Measurements from ENCODE around the gene TUBGCP6.

TUBGCP6 gene

DNA sequence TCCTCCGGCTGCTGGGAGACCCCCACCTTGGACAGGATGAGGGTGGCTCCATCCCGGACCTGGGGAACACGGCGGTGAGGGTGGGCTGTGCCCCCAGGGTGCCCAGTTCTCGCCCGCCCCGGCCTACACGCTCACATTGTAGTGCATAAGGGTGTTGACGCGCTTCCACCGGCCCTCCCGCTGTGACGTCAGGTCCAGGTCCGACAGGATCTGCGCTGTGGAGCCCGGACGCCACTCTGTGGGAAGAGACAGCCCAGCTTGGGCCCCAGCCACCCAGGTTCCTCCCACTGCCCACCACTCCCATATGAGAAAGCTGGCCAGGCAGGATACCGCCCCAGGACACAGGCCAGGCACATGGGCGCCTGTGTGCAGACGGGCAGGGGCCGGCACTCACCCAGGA, 33.6 kb upstream of the TUBGCP6 start:
- Histone ChIP-seq H2AFZ (ENCODE audit: low read depth, low read length) (no peak overlapping the region), H3K4me2 (ENCODE audit: insufficient read depth, low read length) (no peak overlapping the region), H3K27ac (ENCODE audit: low read length) (no peak overlapping the region), H3K9ac (ENCODE audit: low read depth, low read length) (no peak overlapping the region), H3K9me3 (ENCODE audit: insufficient read depth, low read length, severe bottlenecking) (no peaks in the 10 kb centered on the region), H3K79me2 (ENCODE audit: insufficient read depth, low read length) (no peaks in the 10 kb centered on the region), H4K20me1 (ENCODE audit: insufficient read depth, low read length) (no peaks in the 10 kb centered on the region), H3K27me3 (ENCODE audit: insufficient read depth, low read length, poor library complexity) (no peaks in the 10 kb centered on the region), H3K4me1 (ENCODE audit: insufficient read depth, low read length) (no peaks in the 10 kb centered on the region), H3K36me3 (ENCODE audit: insufficient read depth, low read length) (no peaks in the 10 kb centered on the region), H3K4me3 (ENCODE audit: low read depth in 1 of 2, low read length in 2 of 2) (no peak overlapping the region)
- ATAC-seq (ENCODE audit: insufficient read depth, low read depth) (no peak), DNase-seq (no peak)
- TF ChIP-seq, protein P1, sequence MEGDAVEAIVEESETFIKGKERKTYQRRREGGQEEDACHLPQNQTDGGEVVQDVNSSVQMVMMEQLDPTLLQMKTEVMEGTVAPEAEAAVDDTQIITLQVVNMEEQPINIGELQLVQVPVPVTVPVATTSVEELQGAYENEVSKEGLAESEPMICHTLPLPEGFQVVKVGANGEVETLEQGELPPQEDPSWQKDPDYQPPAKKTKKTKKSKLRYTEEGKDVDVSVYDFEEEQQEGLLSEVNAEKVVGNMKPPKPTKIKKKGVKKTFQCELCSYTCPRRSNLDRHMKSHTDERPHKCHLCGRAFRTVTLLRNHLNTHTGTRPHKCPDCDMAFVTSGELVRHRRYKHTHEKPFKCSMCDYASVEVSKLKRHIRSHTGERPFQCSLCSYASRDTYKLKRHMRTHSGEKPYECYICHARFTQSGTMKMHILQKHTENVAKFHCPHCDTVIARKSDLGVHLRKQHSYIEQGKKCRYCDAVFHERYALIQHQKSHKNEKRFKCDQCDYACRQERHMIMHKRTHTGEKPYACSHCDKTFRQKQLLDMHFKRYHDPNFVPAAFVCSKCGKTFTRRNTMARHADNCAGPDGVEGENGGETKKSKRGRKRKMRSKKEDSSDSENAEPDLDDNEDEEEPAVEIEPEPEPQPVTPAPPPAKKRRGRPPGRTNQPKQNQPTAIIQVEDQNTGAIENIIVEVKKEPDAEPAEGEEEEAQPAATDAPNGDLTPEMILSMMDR (IDR thresholded peaks at IDR 0.05; ENCODE audit: borderline replicate concordance, extremely low read depth, low read length, poor library complexity, severe bottlenecking): no peak
- TF ChIP-seq EZH2 (IDR thresholded peaks at IDR 0.05; ENCODE audit: borderline replicate concordance, low read depth, low read length, severe bottlenecking): no peak

DNA sequence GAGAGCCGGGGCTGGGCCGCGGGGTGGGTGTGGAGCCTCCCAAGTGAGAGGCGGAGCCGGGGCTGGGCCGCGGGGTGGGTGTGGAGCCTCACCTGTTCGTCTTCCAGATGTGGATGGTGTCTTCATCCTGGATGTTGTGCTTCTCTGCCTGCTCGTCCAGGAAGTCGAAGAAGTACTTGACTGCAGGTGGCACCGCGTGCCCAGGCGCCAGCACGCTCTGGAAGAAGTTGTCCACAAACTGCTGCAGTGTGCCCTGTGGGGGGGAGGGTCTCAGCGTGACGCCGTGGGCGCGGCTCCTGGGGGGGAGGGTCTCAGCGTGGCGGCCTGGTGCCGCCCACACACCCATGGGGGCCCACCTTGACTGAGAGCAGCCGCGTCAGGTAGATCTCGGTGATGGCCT, 32.9 kb upstream of the TUBGCP6 start:
- H4K20me1 ChIP-seq (ENCODE audit: insufficient read depth, low read length): peaks cover 2% of the 10 kb centered on the region; the same call in 1 of the 2 replicates
- no peaks in the 10 kb centered on the region for H3K4me1 ChIP-seq (ENCODE audit: insufficient read depth, low read length)
- H3K9me3 ChIP-seq (ENCODE audit: insufficient read depth, low read length, severe bottlenecking): no peaks in the 10 kb centered on the region
- H2AFZ ChIP-seq (ENCODE audit: low read depth, low read length): no peak overlapping the region
- TF ChIP-seq, protein P1 (IDR thresholded peaks at IDR 0.05; ENCODE audit: borderline replicate concordance, extremely low read depth, low read length, poor library complexity, severe bottlenecking): no peak
- no peak for TF ChIP-seq EZH2 (IDR thresholded peaks at IDR 0.05; ENCODE audit: borderline replicate concordance, low read depth, low read length, severe bottlenecking)
- no peak overlapping the region for H3K4me3 ChIP-seq (ENCODE audit: low read depth in 1 of 2, low read length in 2 of 2)
- no peaks in the 10 kb centered on the region for H3K36me3 ChIP-seq (ENCODE audit: insufficient read depth, low read length)
- no peaks in the 10 kb centered on the region for H3K27me3 ChIP-seq (ENCODE audit: insufficient read depth, low read length, poor library complexity)
- H3K27ac ChIP-seq (ENCODE audit: low read length): no peak overlapping the region
- no peak overlapping the region for H3K9ac ChIP-seq (ENCODE audit: low read depth, low read length)
- no peak overlapping the region for H3K4me2 ChIP-seq (ENCODE audit: insufficient read depth, low read length)
- DNase-seq: no peak
- no peak for ATAC-seq (ENCODE audit: insufficient read depth, low read depth)
- no peaks in the 10 kb centered on the region for H3K79me2 ChIP-seq (ENCODE audit: insufficient read depth, low read length)

DNA sequence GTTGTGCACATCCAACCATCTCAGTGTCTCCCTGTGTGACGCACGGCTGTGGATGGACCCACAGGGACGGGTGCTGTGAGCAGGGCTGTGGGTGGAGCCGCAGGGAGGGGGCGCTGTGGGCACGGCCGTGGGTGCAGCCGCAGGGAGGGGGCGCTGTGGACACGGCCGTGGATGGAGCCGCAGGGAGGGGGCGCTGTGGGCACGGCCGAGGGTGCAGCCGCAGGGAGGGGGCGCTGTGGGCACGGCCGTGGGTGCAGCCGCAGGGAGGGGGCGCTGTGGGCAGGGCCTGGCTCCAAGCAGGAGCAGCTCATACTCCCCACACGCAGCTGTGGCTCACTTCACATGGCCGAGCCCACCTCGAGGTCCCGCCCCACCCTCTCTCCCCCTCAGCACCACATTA, 31.3 kb upstream of the TUBGCP6 start:
- Histone ChIP-seq H4K20me1 (ENCODE audit: insufficient read depth, low read length) (peaks cover 6% of the 10 kb centered on the region; the same call in 1 of the 2 replicates), H3K27me3 (ENCODE audit: insufficient read depth, low read length, poor library complexity) (peaks cover 13% of the 10 kb centered on the region), H3K79me2 (ENCODE audit: insufficient read depth, low read length) (no peaks in the 10 kb centered on the region), H3K9me3 (ENCODE audit: insufficient read depth, low read length, severe bottlenecking) (no peaks in the 10 kb centered on the region), H3K9ac (ENCODE audit: low read depth, low read length) (no peak overlapping the region), H3K4me1 (ENCODE audit: insufficient read depth, low read length) (peaks cover 10% of the 10 kb centered on the region), H3K27ac (ENCODE audit: low read length) (no peak overlapping the region), H3K36me3 (ENCODE audit: insufficient read depth, low read length) (no peaks in the 10 kb centered on the region), H3K4me3 (ENCODE audit: low read depth in 1 of 2, low read length in 2 of 2) (no peak overlapping the region), H2AFZ (ENCODE audit: low read depth, low read length) (no peak overlapping the region), H3K4me2 (ENCODE audit: insufficient read depth, low read length) (no peak overlapping the region)
- no peak for TF ChIP-seq EZH2 (IDR thresholded peaks at IDR 0.05; ENCODE audit: borderline replicate concordance, low read depth, low read length, severe bottlenecking)
- TF ChIP-seq, protein P1 (IDR thresholded peaks at IDR 0.05; ENCODE audit: borderline replicate concordance, extremely low read depth, low read length, poor library complexity, severe bottlenecking): peak; percentile 66
- peak; percentile 56 for DNase-seq
- ATAC-seq (ENCODE audit: insufficient read depth, low read depth): peak; percentile 66
